Stimulated activated CD8-positive, alpha-beta memory T cell treated with anti-CD3 and anti-CD28 coated beads, Interleukin-15, amount 100 ng/mL, for 24 hours (primary cell): ENCODE measurements around the gene LYRM1.
"Not testable (repeated sequence)": the region's sequence is repeated elsewhere in the genome, so short reads cannot be mapped to it uniquely, and the experiment has no call there.

ENCODE experiments used
- DNase-seq: peaks from one replicate; pipeline ENCODE4 v3.0.0-alpha.2; 2020; ENCODE audit warnings: low read depth

The LYRM1 gene

DNA sequence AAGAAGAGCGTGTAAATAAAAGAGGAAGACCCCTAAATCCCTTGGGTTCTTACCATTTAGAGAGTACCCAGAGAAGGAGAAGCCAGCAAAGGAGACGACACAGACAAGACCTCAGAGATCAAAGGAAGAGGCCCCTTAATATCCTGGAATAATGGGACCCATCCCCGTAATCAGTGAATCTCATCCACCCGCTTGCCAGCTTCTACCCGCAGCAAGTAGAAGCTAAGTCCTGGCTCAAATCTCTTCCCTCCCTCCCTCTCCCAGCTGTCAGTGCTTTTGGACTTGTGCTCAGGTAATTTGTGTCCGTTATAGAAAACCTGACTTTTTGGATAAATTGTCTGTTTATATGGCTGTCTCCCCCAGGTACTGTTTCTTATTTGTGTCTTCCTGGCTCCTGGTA lies 1.9 kb downstream of the LYRM1 start:
- no peak for DNase-seq

DNA sequence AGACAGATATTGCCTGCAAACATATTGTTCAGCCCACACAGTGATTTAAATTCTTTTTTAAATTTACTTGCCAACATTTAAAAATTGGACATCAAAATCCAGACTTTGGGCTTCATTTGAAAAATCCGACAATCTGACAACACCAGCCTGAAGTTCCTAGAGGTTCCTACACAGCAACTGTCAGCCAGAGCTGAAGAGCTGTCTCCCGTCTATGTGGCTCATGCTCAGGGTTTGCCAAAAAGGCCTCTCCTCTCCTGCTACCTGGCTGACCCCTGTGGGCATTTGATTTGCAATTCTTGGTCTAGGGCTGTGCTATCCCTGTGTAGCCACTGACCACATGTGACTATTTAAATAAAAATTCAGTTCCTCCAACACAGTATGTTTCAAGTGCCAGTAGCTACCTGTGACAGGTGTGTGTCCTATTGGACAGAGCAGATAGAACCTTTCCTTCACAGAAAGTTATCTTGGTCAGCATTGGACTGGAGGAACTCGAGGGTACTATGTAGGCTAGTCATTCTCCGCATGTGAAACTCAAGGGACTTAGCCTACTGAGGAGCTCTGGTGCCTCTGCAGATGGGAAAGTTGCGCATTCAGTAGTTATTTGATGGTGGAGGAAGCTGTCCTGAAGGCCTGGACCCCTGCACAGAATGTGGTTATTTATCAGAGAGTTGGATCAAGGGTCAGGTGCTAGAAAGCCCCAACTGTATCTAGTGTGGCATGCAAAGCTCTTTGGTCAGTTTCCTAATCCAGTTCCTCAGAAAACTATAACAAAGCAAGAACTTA lies 2.7 kb downstream of the LYRM1 start:
- no peak for DNase-seq

DNA sequence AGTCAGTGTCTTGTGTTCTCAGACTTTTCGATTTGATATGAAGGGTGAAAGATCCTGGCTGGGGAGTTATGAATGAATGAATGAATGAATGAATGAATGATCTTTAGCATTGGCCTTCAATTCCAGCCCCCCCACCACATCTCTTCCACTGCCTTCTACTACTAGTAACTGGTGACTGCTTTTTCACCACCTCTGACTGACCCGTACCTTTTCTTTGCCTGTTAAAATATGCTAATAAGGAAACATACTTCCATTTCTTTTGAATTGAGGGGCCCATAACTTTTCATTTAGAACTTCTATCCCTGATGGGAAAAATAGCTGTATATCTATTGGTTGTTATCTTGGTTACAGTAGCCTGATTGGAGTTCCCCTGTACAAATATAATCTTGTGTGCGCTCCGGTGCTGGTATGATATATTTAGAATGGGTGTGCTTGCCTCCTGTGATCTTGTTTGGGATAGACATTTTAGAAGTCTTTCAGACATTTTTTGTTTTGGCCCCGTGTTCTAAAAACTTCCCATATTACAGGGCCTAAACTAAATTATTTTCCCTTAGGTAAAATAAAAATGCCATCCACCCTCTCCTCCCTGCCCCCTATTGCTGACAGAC lies 3.4 kb downstream of the LYRM1 start:
- DNase-seq = no peak

DNA sequence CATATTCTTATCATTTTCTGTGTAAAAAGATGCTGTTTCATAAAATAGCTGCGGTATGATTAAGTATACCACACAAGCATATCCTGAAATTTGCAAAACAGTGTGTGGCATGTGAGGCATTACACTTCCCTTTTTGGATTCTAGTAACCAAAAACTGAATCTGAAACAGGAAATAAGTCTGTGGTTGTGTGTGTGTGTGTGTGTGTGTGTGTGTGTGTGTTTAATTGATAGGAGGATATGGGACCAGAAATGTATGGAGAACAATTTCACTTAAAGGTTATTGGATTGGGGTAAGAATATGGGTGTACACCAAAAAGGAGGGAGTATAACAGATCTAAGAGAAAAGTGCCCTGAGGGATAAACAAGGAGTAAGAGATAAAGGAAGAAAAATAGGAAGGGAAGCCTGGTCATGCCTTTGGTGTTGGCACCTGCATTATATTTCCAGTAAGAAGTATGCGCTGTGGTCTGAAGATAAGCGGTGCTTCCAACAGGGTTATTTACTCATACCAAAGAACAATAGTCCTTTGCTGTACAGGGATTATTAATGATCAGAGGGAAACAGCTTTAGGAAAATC lies 4.0 kb downstream of the LYRM1 start:
- DNase-seq = no peak

DNA sequence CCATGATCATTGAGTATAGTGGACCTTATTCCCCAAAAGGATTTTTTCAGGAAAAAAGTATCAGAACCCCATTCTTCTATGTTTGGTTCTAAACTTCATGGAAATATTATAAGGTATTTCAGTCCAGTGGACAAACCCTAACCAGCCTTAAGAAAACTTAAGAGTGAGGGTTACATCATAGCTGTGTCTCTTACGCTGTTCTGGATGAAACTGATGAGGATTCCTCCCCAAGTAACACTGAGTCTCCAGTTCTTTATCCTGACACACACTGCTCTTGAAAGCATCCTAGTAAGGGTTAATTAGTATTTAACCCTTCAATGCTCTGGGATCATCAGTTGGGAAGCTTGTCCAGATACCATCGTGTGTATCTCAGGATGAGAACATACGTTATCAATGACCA lies 5.0 kb downstream of the LYRM1 start:
- no peak for DNase-seq

DNA sequence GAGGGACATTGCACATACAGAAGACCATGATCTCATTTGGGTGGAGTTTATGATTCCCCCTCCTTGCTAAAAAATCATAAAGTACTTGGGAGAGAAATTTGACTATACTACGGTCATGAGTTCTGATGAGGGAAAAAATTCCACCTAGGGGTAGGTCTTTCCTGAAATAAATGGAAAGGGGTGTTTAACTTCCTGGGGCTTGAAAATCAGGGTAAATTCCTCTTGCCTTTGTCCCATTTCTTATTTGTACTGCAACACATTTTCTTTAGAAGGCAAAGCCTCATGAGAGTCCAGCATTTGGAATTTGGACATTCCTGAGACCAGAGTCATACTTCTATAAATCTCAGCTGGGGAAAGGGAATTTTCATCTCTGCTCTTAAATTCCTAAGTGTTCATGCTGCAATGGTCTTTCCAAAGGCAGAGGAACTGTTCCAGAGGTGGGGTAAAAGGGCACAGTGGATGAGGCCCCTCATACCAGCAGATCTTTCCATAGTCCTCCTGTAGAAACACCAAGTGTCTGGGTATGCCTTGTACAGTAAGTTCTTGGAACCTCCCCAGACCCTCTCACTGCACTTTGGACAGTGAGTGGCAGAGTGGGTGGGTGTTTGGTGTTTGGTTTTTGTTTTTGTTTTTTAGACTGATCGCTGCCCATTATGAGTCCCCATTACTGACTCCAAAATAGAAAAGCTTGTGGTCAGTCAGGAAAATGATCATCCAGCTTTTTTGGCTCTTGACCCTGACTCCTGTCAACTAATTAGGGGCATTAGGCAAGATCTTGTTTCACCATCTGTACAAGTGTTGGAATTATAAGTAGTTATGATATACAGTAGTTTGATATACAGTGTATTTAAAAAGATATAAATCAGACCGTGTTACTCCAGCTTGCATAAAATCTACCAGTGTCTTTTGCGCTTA lies 6.0 kb downstream of the LYRM1 start:
- DNase-seq = no peak

DNA sequence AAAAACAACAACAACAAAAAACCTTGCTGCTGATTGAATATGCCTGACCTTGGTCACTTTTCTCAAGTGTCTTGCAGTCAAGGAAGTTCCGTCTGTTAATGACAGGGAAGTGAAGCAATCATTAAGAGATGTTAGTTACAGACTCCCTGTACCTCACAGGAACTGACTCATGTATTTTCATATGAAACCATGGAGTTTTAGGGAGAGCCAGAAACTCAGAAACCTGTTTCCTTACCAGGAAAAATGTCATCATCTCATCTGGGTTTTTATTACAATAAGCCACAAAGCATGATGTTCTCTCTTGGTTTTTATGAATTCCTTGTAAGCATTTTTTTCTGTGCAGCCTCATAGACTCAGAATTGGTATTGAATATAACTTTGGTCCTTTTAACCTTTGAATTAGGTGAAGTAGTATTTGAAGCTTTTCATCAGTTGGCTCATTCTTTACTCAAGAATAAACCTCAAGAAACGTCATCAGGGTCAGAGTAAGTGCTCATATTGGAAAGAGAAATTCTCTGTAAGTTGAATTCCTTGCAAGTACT lies 10.3 kb downstream of the LYRM1 start:
- DNase-seq = no peak

DNA sequence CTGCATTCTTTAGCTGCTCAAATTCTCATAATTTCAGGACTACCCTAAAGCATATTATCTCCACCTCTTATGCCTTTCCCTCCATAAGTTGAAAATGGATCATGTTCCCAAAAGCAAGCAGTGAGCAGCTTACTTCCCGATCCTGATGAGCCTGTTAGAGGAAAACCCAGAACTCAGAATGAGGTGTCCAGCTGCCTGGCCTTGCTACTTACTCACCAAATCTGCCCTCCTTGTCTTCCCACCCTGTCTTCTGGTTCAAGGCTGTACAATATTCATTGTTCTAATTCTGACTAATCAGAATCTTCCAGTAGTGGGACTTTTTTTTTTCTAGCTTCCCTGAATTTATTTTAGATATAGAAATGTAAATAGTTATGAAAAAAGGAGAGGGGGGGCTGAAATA lies 10.8 kb downstream of the LYRM1 start:
- no peak for DNase-seq

DNA sequence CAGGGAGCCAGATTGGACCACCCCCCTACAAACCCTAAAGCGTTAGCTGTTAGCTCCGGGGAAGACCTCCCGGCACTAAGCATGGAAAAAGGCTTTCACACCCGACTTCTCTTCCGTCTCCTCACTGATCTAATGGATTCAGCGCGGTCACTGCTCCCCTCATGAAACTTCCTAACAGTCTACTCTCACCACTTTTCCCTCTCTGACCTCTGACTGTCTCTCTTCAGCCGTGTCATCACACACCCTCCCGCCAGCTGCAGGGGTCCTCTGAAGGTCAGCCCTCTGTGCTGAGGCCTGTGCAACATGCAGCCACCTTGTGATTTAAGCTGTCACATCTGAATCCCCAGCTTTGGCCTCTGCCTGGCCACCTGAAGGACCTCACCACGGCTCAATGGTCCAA lies 15.7 kb downstream of the LYRM1 start:
- no peak for DNase-seq

DNA sequence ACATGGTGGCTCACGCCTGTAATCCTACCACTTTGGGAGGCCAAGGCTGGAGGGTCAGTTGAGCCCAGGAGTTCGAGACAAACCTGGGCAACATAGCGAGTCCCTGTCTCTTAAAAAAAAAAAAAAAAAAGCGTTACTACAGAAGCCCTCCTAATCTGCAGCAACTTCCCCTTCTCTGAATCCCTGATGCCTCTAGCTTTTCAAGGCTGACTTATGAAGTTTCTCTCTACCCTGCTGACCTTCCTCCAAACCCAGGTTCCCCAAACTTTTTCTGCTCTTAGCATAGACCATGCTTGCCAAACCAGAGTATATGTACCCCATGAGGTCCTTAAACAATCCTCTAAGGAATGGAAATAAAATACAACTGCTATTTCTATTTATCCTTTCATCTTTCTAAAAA lies 16.4 kb downstream of the LYRM1 start:
- no peak for DNase-seq

DNA sequence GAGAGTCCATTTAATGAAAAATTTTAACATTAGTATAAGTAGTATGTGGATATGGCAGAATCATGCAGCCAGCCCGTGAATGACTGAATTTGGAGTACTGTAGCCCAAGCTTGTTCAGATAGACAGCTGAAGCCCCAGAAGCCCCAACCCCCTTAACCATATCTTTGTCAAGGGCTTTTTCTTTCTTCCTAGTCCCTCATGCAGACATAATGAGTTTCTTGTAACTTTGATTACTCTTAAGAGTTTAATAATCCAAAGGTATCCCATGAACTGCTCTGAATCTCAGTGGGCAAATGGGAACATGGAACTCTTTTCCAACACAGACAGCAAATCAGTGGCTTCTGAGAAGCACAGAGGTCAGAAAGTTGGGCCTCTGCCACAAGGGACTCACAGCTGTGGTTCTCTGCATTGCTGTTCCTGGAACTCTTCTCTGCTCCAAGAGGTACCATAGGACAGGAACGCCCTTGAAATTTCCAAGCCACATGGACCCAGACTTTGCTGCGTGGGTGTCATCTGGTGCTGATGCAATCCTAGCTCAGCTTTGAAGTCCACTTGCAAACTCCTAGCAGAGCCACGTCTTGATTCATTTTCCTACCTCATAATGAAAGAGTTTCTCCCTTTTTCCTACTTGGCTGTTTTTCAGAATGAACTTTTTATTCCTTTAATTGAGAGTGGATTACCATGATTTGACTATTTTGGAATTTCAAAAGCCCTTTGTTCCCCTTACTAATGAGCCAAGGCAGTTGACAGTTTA lies 18.1 kb downstream of the LYRM1 start:
- no peak for DNase-seq

DNA sequence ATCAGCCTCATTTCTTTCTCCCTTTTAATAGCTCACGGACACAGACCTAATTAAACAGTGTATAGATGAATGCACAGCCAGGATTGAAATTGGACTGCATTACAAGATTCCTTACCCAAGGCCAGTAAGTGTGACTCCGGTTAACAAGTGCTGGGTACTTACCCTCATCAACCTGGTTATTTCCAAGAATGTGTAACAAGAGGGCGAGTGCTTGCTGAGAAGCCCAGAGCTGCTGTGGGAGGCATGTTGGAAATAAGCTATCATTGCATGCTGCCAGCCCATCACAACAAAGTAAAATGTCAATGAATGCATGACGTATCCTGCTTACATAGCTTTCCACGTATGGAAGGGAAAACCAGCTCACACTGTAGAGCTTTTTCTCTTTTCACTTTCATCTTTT lies 19.5 kb downstream of the LYRM1 start:
- DNase-seq = no peak

DNA sequence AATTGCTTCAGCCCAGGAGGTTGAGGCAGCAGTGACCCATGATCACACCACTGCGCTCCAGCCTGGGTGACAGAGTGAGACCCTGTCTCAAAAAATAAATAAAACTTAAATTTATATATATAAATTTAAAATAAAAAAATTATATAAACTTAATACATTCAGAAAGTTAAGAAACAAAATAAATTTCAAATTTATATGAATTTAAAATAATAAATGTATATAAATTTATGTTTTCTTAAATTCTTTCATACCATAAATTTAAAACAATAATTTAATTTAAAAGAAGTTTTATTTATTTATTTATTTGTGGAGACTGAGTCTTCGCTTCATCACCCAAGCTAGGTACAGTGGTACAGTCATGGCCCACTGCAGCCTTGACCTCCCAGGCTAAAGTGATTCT lies 20.2 kb downstream of the LYRM1 start:
- no peak for DNase-seq

DNA sequence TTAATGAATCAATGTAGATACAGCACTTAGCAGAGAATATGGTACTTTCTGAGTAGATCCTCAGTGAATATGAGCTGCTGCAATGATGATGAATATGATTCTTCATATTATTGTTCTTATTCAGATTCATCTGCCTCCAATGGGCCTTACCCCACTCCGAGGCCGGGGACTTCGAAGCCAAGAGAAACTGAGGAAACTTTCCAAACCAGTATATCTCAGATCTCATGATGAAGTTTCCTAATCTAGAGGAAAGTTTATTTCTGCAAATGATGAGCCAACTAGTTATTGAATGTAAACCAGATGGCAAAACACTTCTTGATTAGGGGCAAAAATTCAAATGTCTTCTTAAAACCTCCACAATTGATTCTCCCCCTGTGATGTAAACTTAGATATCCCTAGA lies 23.3 kb downstream of the LYRM1 start:
- no peak for DNase-seq

DNA sequence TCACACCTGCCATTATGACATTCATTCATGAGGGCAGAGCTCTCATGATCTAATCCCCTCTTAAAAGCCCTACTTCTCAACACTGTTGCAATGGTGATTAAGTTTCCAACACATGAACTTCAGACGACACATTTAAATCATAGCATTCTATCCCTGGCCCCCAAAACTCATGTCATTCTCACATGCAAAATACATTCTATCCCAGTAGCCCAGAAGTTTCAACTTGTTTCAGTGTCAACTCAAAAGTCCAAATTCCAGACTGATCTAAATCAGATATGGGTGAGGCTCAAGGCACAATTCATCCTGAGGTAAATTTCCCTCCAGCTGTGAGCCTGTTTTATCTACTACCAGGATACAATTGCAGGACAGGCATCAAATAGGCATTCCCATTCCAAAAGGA lies 25.2 kb downstream of the LYRM1 start:
- DNase-seq = no peak

DNA sequence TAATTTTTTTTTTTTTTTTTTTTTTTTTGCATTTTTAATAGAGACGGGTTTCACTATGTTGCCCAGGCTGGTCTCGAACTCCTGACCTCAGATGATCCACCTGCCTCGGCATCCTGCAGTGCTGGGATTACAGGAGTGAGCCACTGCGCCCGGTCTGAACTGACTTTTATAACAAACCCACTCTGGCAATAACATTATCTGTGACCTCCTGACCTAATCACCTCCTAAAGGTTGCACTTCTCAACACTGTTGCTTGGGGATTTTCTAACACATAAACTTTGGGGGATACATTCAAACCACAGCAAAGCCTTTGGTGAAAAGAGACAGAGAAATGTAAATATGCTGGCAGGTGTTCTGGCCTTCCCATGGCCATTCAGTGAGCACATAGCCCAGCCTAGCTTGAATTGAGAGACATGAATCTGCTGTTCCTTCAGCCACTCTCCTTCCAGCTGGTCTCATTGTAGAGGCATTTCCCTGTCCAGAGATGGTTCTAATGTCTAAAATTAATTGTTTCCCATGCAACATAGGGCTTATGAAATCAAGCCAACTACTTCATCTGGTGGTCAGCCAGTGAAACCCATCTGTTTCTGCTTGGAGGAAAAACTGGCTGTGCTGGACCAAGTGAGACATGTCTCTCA lies 28.3 kb downstream of the LYRM1 start:
- DNase-seq = no peak

DNA sequence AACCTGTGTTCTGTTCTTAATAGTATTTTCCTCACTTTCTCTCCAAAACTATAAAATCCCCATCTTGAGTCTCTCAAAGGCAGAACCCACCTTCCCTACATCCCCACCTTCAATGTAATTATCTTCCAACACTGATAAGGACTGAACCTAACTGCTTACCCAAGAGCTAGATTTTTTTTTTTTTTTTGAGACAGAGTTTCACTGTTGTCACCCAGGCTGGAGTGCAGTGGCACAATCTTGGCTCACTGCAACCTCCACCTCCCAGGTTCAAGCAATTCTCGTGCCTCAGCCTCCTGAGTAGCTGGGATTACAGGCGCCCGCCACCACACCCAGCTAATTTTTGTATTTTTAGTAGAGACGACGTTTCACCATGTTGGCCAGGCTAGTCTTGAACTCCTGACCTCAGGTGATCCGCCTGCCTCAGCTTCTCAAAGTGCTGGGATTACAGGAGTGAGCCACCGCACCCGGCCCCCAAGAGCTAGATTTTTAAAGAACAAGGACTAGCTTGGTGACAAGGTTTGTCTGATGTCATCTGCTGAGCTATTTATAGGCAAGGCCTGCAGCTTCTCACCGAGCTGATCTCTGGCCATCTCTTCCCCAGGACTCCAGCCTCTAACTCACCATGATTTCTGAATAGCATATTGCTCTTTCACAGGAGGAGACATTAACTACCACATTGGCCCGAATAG lies 29.2 kb downstream of the LYRM1 start:
- DNase-seq = not testable (repeated sequence)

DNA sequence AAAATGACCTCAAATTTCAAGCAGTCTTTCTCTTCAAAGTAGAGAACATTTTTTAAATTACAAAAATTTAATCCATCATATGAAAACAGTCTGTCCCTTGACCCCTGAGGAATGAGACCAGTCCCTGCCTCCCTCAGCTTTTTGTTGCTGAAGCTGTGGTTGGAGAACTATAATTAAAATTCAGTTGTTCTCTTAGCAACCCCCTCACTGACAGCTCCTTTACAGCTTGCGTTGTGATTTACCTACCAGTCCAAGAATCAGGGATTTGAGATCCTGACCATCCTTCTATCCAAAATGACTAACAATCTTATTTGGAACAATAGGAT lies 29.8 kb downstream of the LYRM1 start:
- DNase-seq = no peak

DNA sequence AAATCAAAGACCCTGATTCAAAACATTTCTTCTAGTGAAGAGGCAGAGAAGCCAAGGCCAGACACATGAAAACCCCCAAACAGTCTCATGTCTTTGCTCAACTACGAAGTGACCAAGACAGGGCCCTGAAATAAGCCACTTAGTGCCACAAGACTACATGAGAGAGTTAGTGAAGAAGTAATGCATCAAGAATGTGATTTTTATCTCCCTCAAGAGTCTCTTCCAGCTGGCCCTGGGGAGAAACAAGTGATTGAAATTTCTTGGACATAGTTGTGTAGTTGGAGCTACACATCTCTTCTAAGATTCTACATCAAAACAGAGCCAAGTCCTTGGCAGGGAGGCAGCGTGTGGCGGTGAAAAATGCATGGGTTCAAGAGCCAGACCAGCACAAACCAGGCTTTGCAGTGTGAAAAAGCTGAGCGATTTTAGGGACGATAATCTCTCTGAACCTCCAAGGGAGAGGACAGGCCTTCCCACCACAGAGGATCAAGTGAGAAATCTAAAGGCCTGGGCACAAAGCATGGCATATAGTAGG lies 30.6 kb downstream of the LYRM1 start:
- no peak for DNase-seq

DNA sequence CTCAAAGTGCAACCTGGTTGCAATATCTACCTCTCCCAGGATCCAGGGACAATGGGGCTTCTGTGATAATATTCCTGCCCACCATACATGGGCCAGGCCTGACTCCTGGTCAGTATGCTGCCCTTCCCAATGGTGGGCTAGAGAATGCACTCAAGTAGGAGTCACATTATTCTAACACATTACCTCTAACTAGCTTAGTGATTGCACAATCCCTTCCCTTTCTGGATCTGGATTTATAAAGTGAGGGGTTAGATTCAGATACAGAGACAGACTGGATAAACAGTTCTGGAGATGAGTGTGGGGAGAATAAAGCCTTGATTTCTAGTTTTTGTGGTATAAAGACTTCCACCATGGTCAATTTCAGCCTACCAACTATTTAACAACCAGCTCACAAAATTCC lies 33.0 kb downstream of the LYRM1 start:
- no peak for DNase-seq
